SH-SY5Y (cell line): Measurements from ENCODE around the gene TMC2.

Experiments used
- GATA2 ChIP-seq: IDR thresholded peaks from 2 replicates; pipeline ENCODE4 v1.6.1; 2011; ENCODE audit warnings: mild to moderate bottlenecking, low read depth, low read length
- GATA3 ChIP-seq: IDR thresholded peaks from 2 replicates; pipeline ENCODE4 v1.6.1; 2011; ENCODE audit warnings: low read depth, mild to moderate bottlenecking, low read length, moderate library complexity

The TMC2 gene

GRCh38 chr20:2536560-2536986 is at the start of gene TMC2:
Gene TMC2, plus strand, starts transcription at chr20:2536573. Its CDS starts 49 bp downstream, at chr20:2536622.
- TF ChIP-seq GATA3 (no peak), GATA2 (no peak)

- no peak for TF ChIP-seq GATA3
- TF ChIP-seq GATA2, result no peak
These were observed 28.9 kb upstream of the TMC2 start for GRCh38 chr20:2507464-2507863.

GRCh38 chr20:2507875-2508630 is 28.3 kb upstream of the TMC2 start:
- TF ChIP-seq GATA3 (no peak), GATA2 (no peak)

GRCh38 chr20:2508631-2509467 is 27.5 kb upstream of the TMC2 start, which contains the start of gene ZNF343:
Gene ZNF343, minus strand, starts transcription at chr20:2508915. Its CDS starts 15,020 bp downstream, at chr20:2493895.
- TF ChIP-seq GATA2 (no peak), GATA3 (no peak)

GRCh38 chr20:2509468-2509781 is 26.9 kb upstream of the TMC2 start:
- TF ChIP-seq GATA2 (peak; percentile 34; the same call in 1 of the 2 replicates), GATA3 (no peak)

GRCh38 chr20:2509794-2510193 is 26.6 kb upstream of the TMC2 start:
- TF ChIP-seq GATA2 (no peak), GATA3 (no peak)

GRCh38 chr20:2515203-2515602 is 21.2 kb upstream of the TMC2 start:
- no peak for TF ChIP-seq GATA3
- no peak for TF ChIP-seq GATA2

GRCh38 chr20:2516399-2516798 is 20.0 kb upstream of the TMC2 start:
- TF ChIP-seq GATA2 (no peak), GATA3 (no peak)

- TF ChIP-seq GATA2, result no peak
- TF ChIP-seq GATA3, result no peak
These were observed 18.3 kb upstream of the TMC2 start for GRCh38 chr20:2518096-2518495.

GRCh38 chr20:2518558-2518957 is 17.8 kb upstream of the TMC2 start:
- TF ChIP-seq GATA3, result no peak
- TF ChIP-seq GATA2, result no peak

- TF ChIP-seq GATA3 (no peak), GATA2 (no peak)
These were observed 17.1 kb upstream of the TMC2 start for GRCh38 chr20:2519115-2519809.

GRCh38 chr20:2520617-2521016 is 15.8 kb upstream of the TMC2 start:
- TF ChIP-seq GATA3 (no peak), GATA2 (no peak)

GRCh38 chr20:2521369-2522305 is 14.7 kb upstream of the TMC2 start:
- TF ChIP-seq GATA2 (no peak), GATA3 (no peak)
